ENCODE data around the gene CCDC142.
"Not testable (repeated sequence)": the region's sequence is repeated elsewhere in the genome, so short reads cannot be mapped to it uniquely, and the experiment has no call there.

CCDC142 gene

DNA sequence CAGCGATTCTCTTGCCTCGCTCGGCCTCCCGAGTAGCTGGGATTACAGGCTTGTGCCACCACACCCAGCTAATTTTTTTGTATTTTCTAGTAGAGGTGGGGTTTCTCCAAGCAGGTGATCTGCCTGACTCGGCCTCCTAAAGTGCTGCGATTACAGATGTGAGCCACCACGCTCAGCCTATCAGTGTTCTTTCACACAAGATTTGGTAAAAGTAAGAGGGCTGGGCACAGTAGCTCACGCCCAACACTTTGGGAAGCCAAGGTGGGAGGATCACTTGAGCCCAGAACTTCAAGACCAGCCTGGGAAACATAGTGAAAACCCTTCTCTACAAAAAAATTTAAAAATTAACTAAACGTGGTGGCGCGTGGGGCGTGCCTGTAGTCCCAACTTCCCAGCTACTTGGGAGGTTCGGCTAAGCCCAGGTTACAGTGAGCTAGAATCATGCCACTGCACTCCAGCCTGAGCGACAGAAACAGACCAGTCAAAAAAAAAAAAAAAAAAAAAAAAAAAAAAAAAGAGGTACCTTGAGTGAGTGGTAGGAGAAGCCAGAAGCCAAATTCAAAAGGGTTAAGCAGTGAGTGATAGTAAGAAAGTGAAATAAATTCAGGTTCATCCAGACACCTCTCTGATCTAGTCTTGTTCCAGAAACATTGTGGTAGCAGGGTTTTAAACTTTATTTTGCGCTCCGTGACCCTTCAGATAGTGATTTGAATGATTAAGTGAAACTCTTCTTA lies 11.3 kb downstream of the CCDC142 start:
- TF ChIP-seq, protein P1, sequence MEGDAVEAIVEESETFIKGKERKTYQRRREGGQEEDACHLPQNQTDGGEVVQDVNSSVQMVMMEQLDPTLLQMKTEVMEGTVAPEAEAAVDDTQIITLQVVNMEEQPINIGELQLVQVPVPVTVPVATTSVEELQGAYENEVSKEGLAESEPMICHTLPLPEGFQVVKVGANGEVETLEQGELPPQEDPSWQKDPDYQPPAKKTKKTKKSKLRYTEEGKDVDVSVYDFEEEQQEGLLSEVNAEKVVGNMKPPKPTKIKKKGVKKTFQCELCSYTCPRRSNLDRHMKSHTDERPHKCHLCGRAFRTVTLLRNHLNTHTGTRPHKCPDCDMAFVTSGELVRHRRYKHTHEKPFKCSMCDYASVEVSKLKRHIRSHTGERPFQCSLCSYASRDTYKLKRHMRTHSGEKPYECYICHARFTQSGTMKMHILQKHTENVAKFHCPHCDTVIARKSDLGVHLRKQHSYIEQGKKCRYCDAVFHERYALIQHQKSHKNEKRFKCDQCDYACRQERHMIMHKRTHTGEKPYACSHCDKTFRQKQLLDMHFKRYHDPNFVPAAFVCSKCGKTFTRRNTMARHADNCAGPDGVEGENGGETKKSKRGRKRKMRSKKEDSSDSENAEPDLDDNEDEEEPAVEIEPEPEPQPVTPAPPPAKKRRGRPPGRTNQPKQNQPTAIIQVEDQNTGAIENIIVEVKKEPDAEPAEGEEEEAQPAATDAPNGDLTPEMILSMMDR (IDR thresholded peaks at IDR 0.05; ENCODE audit: borderline replicate concordance, insufficient read depth, low read depth, low read length), result no peak
- H3K4me3 ChIP-seq (ENCODE audit: low read depth, low read length), result peak overlapping the region; percentile 70

DNA sequence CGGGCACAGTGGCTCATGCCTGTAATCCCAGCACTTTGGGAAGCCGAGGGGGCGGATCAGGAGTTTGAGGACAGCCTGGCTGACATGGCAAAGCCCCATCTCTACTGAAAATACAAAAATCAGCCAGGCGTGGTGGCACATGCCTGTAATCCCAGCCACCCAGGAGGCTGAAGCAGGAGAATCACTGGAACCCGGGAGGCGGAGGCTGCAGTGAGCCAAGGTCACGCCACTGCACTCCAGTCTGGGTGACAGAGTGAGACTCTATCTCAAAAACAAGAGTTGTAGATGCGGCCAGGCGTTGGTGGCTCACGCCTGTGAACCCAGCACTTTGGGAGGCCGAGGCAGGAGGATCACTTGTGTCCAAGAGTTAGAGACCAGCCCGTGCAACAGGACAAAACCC lies 12.1 kb downstream of the CCDC142 start:
- H3K4me3 ChIP-seq (ENCODE audit: low read depth, low read length), result not testable (repeated sequence)

DNA sequence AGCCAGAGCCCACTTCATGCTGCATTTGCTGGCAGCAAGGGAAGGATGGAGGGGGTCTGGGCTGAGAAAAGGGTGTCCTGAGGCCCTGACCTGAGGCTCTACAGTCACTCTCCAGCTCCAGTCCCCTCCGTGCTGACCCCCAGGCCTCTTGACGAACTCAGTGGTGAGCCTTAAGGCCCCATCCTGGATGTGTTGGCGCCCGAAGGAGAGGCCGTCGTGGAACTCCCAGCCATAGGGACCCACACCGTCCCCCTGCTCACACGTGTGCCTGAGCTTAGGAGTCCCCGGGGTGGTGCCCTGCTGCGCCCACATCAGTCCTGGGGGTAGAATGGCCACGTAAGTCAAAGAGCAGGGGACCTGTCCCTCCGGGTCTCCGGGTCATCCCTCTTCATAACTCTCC lies 18.4 kb downstream of the CCDC142 start:
- H3K4me3 ChIP-seq (ENCODE audit: low read depth, low read length), result peak overlapping the region; percentile 95
- TF ChIP-seq, protein P1 (IDR thresholded peaks at IDR 0.05; ENCODE audit: borderline replicate concordance, insufficient read depth, low read depth, low read length), result no peak

DNA sequence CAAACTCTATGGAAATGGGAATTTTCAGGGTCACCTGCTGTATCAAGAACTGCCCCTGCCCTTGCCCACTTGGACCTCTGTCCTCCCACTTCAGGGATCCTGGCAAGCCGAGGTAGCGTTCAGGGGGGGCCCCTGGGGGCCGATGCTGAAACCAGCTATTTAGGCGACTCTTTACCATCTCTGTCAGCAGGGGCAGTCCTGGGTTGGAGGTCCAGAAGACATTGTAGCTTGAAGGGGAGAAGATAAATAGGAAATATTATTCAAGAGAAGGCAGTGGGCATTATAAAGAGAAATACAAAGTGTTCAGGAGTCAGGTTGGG lies 20.1 kb downstream of the CCDC142 start:
- TF ChIP-seq, protein P1 (IDR thresholded peaks at IDR 0.05; ENCODE audit: borderline replicate concordance, insufficient read depth, low read depth, low read length), result no peak

DNA sequence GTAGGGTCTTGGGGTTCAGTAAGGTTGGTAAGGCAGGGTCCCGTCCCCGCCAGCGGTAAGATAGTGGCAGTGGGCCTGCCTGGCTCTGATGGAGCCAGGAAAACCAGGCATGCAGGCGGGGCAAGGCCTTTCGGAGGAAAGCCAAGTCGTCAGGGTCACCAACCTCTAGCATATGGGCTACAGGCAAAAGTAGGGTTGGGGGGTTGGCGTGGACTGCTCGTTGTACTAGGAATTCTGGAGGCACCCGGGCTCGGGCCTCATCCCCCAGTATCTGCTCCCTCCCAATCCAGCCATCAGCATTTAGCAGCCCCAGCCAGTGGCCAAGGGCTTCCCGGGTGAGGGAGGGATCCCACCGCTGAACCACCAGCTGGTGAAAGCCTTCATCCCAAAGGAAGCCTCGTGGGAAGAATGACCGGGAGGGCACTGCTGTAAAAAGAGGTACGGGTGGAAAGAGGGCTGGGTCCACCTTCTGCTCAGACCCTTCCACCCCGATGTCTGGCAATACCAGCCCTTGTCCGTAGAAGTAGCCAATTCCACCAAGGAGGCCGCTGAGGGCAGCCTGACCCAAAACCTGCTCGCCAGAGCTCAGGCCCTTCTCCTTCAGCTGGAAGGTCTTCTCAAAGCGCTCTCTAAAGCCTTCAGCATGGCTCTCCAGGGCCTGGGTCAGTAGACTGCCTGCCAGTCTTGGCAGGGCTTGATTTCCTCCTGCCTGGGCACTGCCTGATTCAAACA lies 20.6 kb downstream of the CCDC142 start:
- no peak overlapping the region for H3K4me3 ChIP-seq (ENCODE audit: low read depth, low read length)
- TF ChIP-seq, protein P1 (IDR thresholded peaks at IDR 0.05; ENCODE audit: borderline replicate concordance, insufficient read depth, low read depth, low read length), result no peak

More for the DNA sequence above, 20.1 kb downstream of the CCDC142 start:
- no peak overlapping the region for H3K4me3 ChIP-seq (ENCODE audit: low read depth, low read length)

DNA sequence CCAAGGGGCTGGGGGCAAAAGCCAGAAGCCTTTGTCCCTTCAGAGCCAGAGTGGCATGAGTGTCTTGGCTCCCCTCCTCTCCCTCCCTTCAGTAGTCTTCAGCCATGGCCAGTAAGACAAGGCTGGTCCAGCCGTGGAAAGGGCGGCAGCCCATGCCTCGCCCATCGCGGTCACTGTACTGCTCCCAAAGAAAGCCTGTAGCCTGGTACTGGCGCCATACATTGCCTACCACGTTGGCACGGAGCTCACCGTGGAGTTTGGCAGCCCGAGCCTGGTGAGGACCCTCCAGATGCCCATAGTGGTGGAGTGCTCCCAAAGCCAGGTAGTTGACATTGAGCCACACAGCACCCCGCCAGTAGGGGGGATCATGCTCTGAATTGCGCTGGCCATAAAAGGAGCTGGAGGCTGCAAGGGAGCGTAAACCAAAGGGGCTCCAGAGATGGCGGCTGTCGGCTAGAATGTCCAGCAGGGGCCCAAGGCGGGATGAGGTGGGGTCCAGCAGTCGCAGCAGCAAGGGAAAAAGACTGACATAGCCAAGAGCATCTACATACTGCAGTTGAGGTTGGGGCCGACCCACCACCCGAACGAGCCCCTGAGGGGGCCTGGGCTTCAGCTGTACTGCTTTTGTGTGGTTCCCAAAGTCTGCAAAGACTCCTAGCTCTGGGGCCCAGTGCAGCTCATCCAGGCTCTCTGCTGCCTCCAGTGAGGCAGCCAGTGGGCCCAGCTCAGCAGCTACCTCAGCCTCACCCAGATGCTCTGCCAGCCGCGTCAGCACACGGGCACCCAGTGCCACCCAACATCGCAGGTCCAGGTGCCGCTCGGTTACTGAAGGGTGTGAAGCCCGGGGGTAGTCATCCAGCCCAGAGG lies 21.4 kb downstream of the CCDC142 start:
- TF ChIP-seq, protein P1 (IDR thresholded peaks at IDR 0.05; ENCODE audit: borderline replicate concordance, insufficient read depth, low read depth, low read length), result peak; percentile 45; the same call in 1 of the 2 replicates
- no peak overlapping the region for H3K4me3 ChIP-seq (ENCODE audit: low read depth, low read length)

DNA sequence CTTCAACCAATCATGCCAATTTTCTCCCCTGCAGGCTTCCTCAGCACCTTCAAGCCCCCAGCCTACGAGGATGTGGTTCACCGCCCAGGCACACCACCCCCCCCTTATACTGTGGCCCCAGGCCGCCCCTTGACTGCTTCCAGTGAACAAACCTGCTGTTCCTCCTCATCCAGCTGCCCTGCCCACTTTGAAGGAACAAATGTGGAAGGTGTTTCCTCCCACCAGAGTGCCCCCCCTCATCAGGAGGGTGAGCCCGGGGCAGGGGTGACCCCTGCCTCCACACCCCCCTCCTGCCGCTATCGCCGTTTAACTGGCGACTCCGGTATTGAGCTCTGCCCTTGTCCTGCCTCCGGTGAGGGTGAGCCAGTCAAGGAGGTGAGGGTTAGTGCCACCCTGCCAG lies 22.6 kb downstream of the CCDC142 start:
- H3K4me3 ChIP-seq (ENCODE audit: low read depth, low read length), result not testable (repeated sequence)

DNA sequence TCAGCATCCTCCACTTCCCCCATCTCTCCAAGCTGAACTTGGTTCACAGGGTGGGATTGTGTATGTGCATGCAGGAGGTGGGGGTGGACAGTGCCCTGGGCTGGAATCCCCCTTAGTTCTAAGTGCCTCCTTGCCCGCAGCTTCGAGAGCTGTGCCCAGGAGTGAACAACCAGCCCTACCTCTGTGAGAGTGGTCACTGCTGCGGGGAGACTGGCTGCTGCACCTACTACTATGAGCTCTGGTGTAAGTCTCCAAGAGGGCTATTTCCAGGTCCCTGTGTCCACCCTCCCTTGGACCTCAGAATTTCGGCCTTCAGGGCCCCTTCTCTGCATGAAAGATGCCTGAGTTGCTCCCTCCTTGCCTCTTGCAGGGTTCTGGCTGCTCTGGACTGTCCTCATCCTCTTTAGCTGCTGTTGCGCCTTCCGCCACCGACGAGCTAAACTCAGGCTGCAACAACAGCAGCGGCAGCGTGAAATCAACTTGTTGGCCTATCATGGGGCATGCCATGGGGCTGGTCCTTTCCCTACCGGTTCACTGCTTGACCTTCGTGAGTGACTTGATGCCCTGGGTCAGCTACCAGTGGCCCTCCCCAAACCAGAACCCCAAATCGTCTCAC lies 23.2 kb downstream of the CCDC142 start:
- peak overlapping the region; percentile 13 for H3K4me3 ChIP-seq (ENCODE audit: low read depth, low read length)
